Fibroblast of pulmonary artery (primary cell): Measurements from ENCODE around the gene SPARCL1.
"Not testable (repeated sequence)": the region's sequence is repeated elsewhere in the genome, so short reads cannot be mapped to it uniquely, and the experiment has no call there.

Source experiments
- DNase-seq: peaks from one replicate; pipeline ENCODE4 v3.0.0-alpha.2; 2010; ENCODE audit warnings: low read depth
- H3K4me3 ChIP-seq: replicated peaks from 2 replicates; pipeline ENCODE4 v1.5.1; 2011; ENCODE audit warnings: low read depth, mild to moderate bottlenecking, control low read depth, low read length, moderate library complexity
- CTCF ChIP-seq: IDR thresholded peaks from 2 replicates; pipeline ENCODE4 v1.5.1; 2011; ENCODE audit warnings: mild to moderate bottlenecking, control low read depth, low read length, inconsistent platforms; ENCODE audit errors: missing control alignments

The SPARCL1 gene

GRCh38 chr4:87497578-87497977, 31.6 kb downstream of the SPARCL1 start:
- no peak for DNase-seq
- no peak for TF ChIP-seq CTCF

DNA sequence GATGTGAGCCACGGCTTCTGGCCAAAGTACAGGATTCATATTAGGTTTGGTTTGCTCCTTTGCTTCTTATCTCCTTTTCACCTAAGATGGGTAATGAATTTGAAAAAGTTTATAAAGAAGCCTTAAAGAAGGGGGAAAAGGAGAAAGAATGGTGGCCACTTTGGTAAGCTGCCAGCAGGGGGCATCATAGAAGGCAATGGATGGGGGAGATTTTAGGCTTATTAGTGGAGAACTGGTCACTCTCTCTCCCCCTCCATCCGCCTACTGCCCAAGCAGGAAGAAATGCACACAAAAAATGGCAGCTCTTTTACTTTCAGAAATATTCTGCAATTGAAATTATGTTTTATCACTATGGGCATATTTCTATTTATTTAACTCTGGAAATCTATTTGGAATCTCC, 32.0 kb downstream of the SPARCL1 start:
- H3K4me3 ChIP-seq: no peak overlapping the region

More at GRCh38 chr4:87497578-87497977, 31.6 kb downstream of the SPARCL1 start:
- H3K4me3 ChIP-seq: no peak overlapping the region

GRCh38 chr4:87493115-87493514, 36.1 kb downstream of the SPARCL1 start:
- TF ChIP-seq CTCF: no peak
- no peak for DNase-seq
- H3K4me3 ChIP-seq: no peak overlapping the region

More for the DNA sequence above, 32.0 kb downstream of the SPARCL1 start:
- peak; percentile 39 for TF ChIP-seq CTCF
- DNase-seq: no peak

- DNase-seq: peak; percentile 64
- H3K4me3 ChIP-seq: not testable (repeated sequence)
Observed at GRCh38 chr4:87491851-87492250, 37.3 kb downstream of the SPARCL1 start.

DNA sequence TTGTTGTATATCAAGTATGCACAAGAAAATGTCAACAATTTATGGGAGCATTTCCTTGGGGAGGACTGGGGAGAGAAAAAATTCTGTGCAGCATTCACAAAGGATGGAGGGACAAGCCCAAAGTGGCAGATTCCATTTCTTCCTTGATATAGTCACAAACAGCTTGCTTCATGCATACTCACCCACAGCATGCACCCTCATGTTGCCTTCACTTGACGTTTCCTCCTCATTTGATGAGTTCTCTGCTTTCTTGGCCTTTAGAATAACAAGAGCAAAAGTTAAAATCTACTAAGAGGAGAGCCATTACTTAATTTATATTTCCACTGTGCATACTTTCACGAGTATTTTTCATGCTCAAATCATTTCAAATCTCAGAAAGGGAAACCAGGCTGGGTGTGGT, 37.7 kb downstream of the SPARCL1 start:
- no peak for TF ChIP-seq CTCF
- H3K4me3 ChIP-seq: no peak overlapping the region
- no peak for DNase-seq

- DNase-seq: no peak
- no peak overlapping the region for H3K4me3 ChIP-seq
- no peak for TF ChIP-seq CTCF
Observed at GRCh38 chr4:87490664-87491369, 38.4 kb downstream of the SPARCL1 start.

GRCh38 chr4:87489678-87490077, 39.5 kb downstream of the SPARCL1 start:
- H3K4me3 ChIP-seq: no peak overlapping the region
- no peak for TF ChIP-seq CTCF
- peak; percentile 53 for DNase-seq

DNA sequence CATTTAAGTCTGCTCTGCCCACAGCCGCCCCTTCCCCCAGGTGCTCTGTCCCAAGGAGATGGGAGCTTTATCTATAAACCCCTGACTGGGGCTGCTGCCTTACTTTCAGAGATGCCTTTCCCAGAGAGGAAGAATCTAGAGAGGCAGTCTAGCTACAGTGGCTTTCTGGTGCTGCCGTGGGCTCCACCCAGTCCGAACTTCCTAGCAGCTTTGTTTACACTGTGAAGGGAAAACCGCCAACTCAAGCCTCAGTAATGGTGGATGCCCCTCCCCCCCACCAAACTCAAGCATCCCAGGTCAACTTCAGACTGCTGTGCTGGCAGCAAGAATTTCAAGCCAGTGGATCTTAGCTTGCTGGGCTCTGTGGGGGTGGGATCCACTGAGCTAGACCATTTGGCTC, 40.5 kb downstream of the SPARCL1 start:
- H3K4me3 ChIP-seq, DNase-seq: not testable (repeated sequence)

GRCh38 chr4:87483247-87483646, 45.9 kb downstream of the SPARCL1 start:
- not testable (repeated sequence) for DNase-seq, H3K4me3 ChIP-seq
